ENCODE results near the gene B3GNT4.
A peak's percentile ranks its signal among the peaks of the same experiment; 100 is the strongest.
"Not testable (repeated sequence)": the region's sequence is repeated elsewhere in the genome, so short reads cannot be mapped to it uniquely, and the experiment has no call there.

B3GNT4 gene

DNA sequence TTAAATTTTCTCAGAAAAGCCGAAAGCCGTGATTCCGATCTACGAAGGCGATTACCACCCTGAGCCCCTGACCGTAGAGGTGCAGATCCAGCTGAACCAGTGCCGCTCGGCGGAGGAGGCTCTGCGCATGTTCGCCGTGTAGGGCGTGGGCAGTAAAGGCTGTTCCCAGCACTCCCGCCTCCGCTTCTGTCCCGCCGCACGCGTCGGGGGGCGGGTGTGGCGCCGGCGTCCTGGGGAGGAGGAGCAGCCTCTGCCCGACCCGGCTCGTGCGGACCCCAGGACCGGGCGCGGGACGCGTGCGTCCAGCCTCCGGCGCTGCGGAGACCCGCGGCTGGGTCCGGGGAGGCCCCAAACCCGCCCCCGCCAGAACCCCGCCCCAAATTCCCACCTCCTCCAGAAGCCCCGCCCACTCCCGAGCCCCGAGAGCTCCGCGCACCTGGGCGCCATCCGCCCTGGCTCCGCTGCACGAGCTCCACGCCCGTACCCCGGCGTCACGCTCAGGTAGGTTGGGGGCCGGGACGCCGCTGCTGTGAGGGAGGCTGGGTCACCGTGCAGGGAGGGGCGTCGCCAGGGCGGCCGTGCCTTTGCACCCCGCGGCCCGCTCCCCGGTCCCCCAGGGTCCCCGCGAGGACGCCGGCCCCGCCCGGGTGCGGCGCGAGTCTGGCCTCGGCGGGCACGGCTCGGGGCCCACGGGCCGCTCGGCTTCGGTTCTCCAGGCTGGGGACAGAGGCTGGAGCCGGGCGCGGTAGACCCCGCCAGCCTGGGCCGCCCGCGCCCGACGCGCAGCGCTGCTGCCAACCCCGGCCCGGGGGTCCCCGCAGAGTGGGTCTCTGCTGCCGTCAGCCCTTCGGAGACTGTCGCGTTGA, at the start of gene B3GNT4:
Gene B3GNT4, plus strand, starts transcription at position 409 of the 866 bp plus-strand sequence. CDS start 910 bp downstream, outside the sequence.
- peak; percentile 39 to 61 for DNase-seq

DNA sequence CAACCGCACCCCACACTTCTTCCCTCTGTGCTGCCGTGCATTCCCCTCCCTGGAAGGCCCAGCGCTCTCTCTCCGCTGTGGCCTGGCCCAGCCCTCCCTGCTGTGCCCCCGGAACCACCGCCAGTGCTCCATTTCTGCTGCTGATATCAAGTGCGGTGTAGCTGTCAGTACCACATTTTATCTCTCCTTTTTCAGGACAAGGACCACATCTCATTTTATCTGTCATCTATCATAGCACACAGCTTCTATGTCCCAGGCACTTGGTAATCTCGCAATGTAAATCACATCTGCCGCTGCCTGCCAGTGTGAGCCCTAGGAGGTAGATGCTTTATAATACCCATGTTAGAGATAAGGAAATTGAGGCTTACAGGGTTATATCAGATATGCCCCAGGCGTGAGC, 47.8 kb upstream of the B3GNT4 start:
- no peak for DNase-seq

DNA sequence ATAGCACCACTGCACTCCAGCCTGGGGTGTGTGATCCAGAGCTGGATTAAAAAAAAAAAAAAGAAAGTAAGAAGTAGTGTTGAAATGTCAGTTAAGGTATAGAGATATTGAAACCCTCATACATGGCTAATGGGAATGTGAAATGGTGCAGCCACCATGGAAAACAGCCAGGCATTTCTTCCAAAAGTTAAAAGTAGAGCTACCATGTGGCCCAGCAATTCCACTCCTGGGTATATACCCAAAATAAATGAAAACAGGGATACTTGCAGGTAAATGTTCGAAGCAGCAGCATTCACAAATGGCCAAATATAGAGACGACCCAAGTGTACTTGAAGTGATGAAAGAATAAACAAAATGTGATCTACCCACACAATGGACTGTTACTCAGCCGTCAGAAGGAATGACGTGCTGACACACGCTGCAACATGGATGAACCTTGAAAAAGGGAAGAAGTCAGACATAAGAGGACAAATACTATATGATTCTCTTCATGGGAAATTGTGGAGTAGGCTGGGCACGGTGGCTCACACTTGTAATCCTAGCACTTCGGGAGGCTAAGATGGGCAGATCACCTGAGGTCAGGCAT, 44.7 kb upstream of the B3GNT4 start:
- no peak for DNase-seq

DNA sequence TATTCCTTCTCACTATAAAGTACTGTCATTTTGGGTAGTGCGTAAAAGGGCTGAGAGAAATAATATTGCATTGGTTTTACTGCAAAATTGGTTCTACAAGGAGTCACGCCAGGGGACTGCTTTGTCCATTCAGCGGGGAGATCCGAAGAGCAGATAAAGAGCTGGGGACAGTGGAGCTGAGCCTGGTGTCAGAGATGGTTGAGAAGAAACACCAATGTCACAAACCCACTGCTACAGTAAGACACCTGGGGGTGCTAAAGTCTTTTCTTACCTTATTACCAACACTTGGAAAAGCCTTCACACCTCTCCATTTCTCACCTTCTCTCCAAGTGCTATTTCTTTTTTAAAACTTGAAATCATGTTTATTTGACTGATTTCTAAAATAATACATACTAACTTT, 43.6 kb upstream of the B3GNT4 start:
- no peak for DNase-seq

DNA sequence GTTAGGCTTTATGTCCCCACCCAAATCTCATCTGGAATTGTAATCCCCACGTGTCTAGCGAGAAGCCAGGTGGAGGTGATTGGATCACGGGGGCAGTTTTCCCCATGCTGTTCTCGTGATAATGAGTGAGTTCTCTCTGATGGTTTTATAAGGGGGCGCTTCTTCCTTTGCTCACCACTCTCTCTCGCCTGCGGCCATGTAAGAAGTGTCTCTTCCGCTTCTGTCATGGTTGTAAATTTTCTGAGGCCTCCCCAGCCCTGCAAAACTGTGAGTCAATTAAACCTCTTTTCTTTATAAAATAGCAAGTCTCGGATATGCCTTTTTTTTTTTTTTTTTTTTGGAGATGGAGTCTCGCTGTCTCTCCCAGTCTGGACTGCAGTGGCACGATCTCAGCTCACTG, 42.7 kb upstream of the B3GNT4 start:
- no peak for DNase-seq

DNA sequence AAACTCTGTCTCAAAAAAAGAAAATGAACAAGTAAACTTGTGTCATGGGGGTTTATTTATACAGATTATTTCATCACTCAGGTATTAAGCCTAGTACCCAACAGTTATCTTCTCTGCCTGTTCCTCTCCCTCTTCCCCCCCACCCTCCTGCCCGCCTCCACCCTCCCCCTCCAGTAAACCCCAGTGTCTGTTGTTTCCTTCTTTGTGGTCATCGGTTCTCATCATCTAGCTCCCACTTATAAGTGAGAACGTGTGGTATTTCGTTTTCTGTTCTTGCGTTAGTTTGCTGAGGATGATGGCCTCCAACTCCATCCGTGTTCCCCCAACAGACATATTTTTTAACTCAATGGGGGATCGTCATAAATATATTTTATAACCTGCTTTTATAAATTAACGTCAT, 41.8 kb upstream of the B3GNT4 start:
- DNase-seq, result no peak

DNA sequence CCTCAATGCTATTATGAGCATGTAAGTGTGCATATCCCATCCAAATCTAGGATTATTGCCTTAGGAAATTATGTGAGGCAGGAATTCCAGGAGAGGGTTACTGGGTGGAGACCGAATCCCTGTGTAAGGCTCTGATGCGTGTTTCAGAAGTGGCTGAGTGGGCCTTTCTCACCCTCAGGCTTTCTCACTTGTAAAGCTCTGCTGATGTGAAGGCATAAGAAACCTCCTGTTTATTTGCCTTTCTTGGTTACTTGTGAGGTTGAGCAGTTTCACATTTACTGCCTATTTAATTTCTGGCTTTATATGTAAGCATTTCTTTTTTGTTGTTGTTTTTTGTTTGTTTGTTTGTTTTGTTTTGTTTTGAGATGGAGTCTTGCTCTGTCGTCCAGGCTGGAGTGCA, 40.5 kb upstream of the B3GNT4 start:
- DNase-seq, result no peak

DNA sequence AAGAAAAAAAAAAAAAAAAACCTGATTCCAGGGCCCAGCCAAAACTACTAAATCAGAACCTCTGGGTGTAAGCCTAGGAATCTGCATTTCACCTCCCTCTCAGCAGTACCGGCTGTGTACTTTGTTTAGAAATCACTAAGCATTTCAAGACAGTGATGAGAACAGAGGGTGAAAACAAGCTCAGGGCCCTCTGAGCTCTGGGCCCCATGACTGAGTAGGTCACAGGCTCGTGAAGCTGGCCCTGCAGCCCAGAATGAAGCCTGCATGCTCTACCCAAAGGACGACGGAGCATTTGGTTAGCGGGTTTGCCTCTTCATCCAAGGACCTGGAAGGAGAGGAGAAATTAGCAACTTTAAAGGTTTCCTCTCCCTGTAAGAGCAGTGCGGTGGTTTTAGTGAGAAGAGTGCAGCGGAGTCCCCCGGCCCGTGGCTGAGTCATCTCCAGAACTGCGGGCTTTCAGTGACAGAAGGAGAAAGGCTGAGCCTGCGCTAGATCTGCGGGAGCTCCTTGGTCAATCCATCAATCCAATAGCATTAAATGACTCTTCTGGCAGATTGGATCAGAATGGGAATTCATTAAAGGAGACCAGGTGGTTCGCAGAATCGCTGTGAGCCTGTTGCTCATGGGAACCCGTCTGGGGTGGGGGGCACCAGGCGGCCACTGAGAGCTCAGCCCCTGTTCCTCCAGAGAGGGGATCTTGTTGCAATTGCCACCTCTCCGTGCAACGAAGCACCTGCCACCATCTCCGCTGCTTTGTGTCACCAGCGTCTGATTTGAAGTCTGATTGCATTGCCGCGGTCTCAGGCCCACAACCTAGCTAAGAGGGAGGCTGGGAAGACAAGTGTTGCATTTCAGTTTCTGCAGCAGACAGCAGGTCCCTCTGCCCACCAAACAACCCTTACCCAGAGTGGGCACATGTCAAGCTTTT, 36.8 kb upstream of the B3GNT4 start:
- DNase-seq, result no peak

DNA sequence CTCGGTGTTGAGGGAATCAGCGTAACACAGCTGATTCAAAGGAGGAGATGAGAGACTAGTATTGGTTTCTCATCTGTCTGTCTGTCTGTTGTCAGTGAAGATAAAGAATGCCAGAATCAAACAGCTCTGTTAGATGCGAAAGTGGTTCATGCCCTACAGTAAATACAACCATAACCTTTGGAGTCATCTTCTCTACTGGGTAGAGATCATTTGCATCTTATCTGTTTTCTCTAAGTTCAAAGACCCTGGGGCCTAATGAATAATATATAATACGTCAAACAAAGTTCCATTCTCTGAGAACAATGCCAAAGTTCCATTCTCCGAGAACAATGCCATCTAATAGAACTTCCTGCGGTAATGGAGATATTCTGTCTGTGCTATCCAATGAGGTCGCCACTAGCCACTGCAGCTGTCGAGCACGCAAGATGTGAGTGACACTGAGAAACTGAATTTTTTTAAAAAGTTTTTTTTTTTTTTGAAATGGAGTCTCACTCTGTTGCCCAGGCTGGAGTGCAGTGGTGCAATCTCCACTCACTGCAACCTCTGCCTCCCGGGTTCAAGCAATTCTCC, 36.1 kb upstream of the B3GNT4 start:
- no peak for DNase-seq

DNA sequence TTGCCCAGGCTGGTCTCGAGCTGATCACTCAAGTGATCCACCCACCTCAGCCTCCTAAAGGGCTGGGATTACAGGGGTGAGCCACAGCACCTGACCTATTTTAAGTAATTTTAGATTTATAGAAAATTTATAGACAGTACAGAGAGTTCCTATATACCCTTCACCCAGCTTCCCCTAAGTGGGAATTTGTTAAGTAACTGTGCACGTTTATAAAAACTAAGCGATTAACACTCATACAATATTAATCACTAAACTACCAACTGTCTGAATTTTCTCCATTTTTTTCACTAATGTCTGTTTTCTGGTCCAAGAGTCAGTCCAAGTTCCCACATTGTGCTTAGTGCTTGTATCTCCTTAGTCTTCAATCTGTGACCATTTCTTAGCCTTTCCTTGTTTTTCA, 35.0 kb upstream of the B3GNT4 start:
- DNase-seq, result no peak

DNA sequence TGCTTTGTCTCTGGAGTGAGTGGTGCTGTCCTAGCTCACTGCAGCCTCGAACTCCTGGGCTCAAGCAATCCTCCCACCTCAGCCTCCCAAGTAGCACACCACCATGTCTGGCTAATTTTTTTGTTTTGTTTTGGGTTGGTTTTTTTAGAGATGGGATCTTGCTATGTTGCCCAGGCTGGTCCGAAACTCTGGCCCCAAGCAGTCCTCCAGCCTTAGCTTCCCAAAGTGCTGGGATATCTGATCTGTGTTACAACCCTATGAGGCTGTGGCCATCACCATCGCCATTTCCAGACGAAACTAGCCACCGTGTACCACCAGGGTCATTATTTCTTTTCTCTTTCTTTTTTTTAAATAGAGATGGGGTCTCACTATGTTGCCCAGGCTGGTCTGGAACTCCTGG, 32.1 kb upstream of the B3GNT4 start:
- DNase-seq, result no peak

DNA sequence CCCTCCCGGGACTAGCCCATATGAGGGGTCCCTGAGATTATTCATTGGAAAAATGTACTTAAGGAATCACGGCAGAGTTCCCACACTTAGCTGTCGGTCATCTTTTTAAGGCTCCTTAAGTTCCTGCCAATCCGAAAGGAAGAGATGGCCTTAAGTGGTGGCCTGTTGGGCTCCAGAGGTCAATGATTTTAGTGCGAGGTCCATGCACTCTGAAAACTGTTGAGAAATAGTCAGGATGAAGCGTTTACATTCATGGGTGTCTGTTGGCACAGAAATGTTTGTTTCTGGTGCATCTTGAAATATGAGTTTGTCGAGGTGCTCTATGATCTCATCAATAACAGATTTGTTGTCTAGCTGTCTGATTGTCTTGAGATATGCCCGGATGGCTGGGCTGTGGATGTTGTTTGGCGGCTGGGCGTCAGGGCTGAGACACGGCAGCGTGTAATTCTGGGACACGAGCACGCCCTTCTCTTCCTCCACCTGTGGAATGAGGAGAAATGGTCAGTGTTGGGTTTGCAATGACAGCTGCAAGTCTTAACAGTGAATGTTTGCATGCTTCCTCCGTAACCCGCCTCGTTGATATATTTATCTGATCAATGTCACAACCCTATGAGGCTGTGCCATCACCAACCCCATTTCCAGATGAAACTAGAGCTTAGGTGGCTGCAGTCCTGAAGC, 31.1 kb upstream of the B3GNT4 start:
- no peak for DNase-seq

DNA sequence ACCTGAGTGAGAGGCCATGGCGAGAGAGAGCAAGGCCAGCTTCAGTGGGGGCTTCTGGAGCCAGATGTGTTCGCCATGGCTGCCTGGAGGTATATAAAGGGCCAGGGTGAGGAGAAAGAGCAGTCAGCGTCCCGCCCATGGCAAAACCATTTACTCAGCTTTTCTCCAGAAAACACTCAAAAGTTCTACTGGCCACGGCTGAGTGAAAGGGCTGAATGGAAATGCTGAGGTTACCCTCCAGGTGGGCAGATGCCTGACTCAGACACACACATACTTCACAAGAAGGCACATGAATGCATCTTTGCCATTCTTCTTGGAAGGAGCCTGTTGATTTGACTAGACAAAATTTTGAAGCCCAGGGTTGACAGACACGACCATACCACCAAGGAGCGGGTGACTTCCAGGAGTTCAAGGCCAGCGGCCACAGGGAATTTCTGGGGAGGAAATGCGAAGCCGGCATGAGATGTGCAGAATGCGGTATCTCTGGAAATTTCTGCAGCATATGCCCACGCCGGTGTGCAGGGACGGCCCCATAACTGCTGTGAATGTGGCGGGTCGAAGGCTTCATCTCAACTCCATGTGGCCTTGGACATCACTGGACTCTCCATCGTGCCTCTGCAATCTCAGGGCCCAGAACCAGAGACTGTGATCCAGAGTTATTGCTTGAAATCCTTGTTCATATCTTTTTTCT, 29.2 kb upstream of the B3GNT4 start, which contains the start of gene IL31:
Gene IL31, minus strand, starts transcription at position 67 of the 691 bp plus-strand sequence. Its CDS starts 49 bp downstream, at position 18.
- no peak for DNase-seq

DNA sequence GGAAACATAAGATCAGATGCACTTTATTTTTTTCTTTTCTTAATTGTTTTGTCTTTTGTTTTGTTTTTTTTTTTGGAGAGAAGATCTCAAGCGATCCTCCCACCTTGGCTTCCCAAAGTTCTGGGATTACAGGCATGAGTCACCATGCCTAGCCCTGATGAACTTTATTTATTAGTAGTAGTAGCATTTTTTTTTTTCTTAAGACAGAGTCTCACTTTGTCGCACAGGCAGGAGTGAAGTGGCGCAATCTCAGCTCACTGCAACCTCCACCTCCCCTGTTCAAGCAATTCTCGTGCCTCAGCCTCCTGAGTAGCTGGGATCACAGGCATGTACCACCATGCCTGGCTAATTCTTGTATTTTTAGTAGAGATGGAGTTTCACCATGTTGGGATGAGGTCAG, 27.0 kb upstream of the B3GNT4 start:
- not testable (repeated sequence) for DNase-seq

DNA sequence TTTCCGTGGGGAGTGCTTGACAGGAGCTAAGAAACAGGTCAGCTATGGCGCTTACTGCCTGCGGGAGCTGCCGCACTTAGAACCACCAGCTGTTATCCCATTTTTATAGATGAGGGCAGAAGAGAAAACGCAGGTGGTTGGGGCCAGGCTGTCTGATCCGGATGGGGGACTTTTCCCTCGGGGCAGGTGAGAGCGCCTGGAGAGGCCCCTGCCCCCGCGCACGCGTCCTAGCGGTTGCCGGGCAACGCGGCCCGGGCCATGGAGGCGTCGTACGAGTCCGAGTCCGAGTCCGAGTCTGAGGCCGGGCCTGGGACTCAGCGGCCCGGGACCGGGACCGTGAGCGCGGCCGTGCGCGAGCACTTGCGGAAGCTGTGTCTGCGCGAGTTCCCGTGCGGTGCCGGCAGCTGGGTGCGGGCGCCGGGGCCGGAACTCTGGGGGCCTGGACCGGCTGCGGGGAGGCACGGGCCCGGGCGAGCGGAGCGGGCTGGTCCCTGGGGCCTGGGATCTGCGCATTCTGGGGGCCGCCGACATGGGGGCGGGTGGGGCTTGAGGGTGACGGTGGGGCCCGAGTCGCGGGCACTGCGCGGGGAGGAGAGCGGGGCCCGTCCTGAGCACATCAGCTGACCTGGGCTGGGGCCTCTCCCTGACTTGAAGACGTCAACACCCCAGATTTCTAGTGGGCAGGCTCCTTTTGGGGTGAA, 20.5 kb upstream of the B3GNT4 start, which contains the start of gene LRRC43:
Gene LRRC43, plus strand, starts transcription at position 237 of the 701 bp plus-strand sequence. Its CDS starts 22 bp downstream, at position 259.
- peak; percentile 42 to 52 for DNase-seq

DNA sequence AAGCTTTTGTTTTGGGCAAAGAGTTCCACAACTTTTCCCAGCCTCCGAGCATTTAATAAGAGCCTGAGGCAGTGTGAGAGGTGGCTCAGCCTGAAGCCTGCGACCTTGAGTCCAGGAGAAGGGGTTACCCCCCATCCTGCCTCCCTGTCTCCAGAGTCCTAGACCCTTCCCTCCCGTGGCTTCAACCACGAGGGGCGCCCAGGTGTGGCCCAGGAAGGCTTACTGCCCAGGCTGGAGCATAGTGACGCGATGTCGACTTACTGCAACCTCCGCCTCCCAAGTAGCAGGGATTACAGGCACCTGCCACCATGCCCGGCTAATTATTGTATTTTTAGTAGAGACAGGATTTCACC, 19.9 kb upstream of the B3GNT4 start:
- no peak for DNase-seq

DNA sequence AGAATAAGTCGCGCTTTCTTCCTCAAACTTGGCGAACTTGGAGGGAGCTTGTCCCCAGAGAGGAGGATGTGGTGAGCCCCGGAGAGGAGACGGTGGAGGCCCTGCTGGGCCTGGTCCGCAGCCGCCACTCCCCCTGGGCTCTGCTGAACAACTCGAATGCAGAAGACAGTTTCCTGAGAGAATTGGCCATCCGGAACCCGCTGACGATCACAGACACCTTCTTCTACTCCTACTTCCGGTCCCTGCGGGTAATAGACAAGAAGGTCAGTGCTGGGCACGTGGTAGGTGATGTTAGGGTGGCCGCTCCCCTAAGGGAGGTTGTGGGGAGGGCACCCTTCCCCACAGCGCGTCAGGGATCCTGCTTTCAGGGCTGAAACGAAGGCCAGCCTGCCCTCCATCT, 19.0 kb upstream of the B3GNT4 start:
- DNase-seq, result no peak

DNA sequence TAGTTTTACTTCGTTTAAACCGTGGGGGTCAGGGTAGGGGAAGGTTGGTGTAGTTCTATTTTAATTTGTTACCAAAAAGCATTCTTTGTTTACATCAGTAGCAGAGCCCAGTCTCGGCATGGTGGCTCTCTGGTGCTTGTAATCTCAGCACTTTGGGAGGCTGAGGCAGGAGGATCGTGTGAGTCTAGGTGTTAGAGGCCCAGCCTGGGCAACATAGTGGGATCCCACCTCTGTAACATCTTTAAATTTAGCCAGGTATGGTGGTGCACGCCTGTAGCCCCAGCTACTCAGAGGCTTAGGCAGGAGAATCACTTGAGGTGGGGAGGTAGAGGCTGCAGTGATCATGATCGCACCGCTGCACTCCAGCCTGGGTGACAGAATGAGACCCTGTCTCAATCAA, 18.4 kb upstream of the B3GNT4 start:
- DNase-seq, result no peak

DNA sequence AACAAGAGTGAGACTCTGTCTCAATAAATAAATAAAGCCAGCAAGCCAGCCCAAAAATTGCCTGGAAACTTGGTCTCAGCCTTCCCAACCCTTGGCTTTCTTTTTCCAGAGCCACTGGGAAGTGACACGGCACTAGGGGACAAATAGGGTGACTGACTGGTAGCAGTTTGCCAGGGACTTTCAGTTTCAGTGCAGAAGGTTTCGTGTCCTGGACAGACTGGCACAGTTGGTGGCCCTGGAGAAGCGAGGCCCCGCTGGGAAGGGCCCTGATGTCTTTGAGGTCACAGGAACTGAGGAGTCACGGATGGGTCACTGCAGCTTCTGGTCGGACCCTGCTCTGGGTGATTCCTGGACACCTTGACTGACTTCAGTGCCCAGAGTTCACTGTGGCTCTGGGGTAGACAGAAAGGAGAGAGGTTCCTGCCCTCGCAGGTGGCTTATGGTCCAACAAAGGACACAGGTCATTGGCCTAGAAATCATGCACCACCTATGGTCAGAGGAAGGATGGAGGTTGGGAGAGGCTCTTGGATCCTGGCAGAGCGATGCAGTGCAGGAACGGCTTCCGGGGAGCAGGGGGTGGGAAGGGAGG, 17.9 kb upstream of the B3GNT4 start:
- DNase-seq, result no peak

DNA sequence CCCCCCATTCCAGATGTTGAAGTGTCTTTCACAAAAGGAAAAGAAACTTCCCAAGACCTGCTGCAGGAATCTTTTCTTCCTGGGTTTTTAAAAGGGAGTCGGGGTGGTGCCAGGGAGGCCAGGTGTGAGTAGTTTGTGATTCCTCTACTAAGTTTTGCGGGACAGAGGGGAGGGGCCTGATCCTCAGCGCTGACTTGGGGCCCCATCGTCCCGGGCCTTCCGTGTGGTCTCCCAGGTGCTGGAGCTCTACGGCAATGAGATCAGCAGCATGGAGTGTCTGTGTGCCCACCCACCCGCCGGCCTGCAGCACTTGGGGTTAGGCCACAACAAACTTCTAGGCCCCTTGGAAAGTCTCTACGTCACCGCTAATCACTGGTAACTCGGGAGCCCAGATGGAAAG, 16.0 kb upstream of the B3GNT4 start:
- DNase-seq, result no peak

Data from NCI-H1930 (cell line).